PC-3 (cell line): ENCODE results near the gene NXPE3. TPM values are rescaled to one million over a fixed set of nuclear protein-coding genes. Genes with fewer than 3 reads are reported as not detected.

Experiments used
- ATAC-seq: fragments of 200-7000 bp; cut with Tn5 transposase; 2 replicates; pipeline ENCODE4 v1.9.1; 2020; ENCODE audit warnings: mild to moderate bottlenecking, moderate library complexity
- BruUV-seq: library from RNA; stranded (reverse); fragments of 400-500 nt; replicated peaks from 2 replicates; lab custom pipeline; 2021; lab: Mats Ljungman, UMichigan
- CTCF ChIA-PET: fragments of 300-600 bp; sonication (Branson Sonifier 250); formaldehyde crosslinking; loops from one replicate; lab custom pipeline; 2022; ENCODE audit warnings: antibody characterized with exemption; lab: Charles Lee
- POLR2A ChIA-PET: fragments of 300-600 bp; sonication (Branson Sonifier 250); formaldehyde crosslinking; loops from one replicate; lab custom pipeline; 2022; ENCODE audit warnings: antibody characterized with exemption; ENCODE audit not compliant: unreplicated experiment; lab: Charles Lee
- DNase-seq: peaks from one replicate; pipeline ENCODE4 v3.0.0-alpha.2; 2015
- H2AFZ ChIP-seq: fragments of 300-600 bp; sonication (generic); 2 replicates; pipeline ENCODE4 v1.6.0; 2016; ENCODE audit warnings: antibody characterized with exemption, low read length
- H3F3A ChIP-seq: fragments of 300-600 bp; sonication (generic); one replicate; pipeline ENCODE4 v1.6.0; 2017; ENCODE audit warnings: antibody characterized with exemption, low read length, control low read depth, mild to moderate bottlenecking; ENCODE audit not compliant: unreplicated experiment
- H3K27ac ChIP-seq: fragments of 300-600 bp; sonication (generic); 2 replicates; pipeline ENCODE4 v1.5.1; 2016; ENCODE audit warnings: mild to moderate bottlenecking, low read length
- H3K27me3 ChIP-seq: fragments of 300-600 bp; sonication (generic); 2 replicates; pipeline ENCODE4 v1.6.1; 2016; ENCODE audit warnings: low read length, mixed read lengths
- H3K36me3 ChIP-seq: fragments of 300-600 bp; sonication (generic); 2 replicates; pipeline ENCODE4 v1.6.1; 2016; ENCODE audit warnings: low read depth, mixed run types, low read length, mixed read lengths
- H3K4me1 ChIP-seq: fragments of 300-600 bp; sonication (generic); 2 replicates; pipeline ENCODE4 v1.5.1; 2016; ENCODE audit warnings: low read length; ENCODE audit not compliant: insufficient read depth
- H3K4me2 ChIP-seq: fragments of 300-600 bp; sonication (generic); 2 replicates; pipeline ENCODE4 v1.6.0; 2016; ENCODE audit warnings: low read length
- H3K4me3 ChIP-seq: fragments of 300-600 bp; sonication (generic); 2 replicates; pipeline ENCODE4 v1.5.1; 2016; ENCODE audit warnings: mild to moderate bottlenecking, low read length, mixed read lengths
- H3K79me2 ChIP-seq: fragments of 300-600 bp; sonication (generic); 2 replicates; pipeline ENCODE4 v1.6.1; 2017; ENCODE audit warnings: low read length, mixed read lengths
- H3K9ac ChIP-seq: fragments of 300-600 bp; sonication (generic); 2 replicates; pipeline ENCODE4 v1.6.0; 2016; ENCODE audit warnings: mild to moderate bottlenecking, low read length
- H3K9me2 ChIP-seq: fragments of 300-600 bp; sonication (generic); replicated peaks from 2 replicates; pipeline ENCODE4 v1.6.1; 2016; ENCODE audit warnings: mixed run types, low read length, mixed read lengths
- H3K9me3 ChIP-seq: fragments of 300-600 bp; sonication (generic); 2 replicates; pipeline ENCODE4 v1.6.1; 2016; ENCODE audit warnings: low read length, mixed read lengths
- H4K20me1 ChIP-seq: fragments of 300-600 bp; sonication (generic); 2 replicates; pipeline ENCODE4 v1.6.1; 2016; ENCODE audit warnings: low read length, mixed read lengths
- EZH2 ChIP-seq: fragments of 300-600 bp; sonication (generic); IDR thresholded peaks from one replicate; pipeline ENCODE4 v1.6.1; 2017; ENCODE audit warnings: antibody characterized with exemption, mild to moderate bottlenecking, low read length; ENCODE audit not compliant: unreplicated experiment
- EZH2phosphoT487 ChIP-seq: fragments of 300-600 bp; sonication (generic); IDR thresholded peaks from 2 replicates; pipeline ENCODE4 v1.6.1; 2018; ENCODE audit warnings: mild to moderate bottlenecking, antibody characterized with exemption, low read length, borderline replicate concordance
- intact Hi-C: fragments of 100-400 bp; cut with micrococcal nuclease; formaldehyde crosslinking; loops from 2 replicates; pipeline ENCODE4 v1.9.0; 2023
- total RNA-seq: library from RNA; depleted of rRNA; stranded (reverse); fragments of >200 nt; gene quantifications from 2 replicates; pipeline ENCODE4 v1.2.3, GENCODE V29; 2014
- TF ChIP-seq, protein P1 (sequence below): fragments of 300-600 bp; sonication (generic); conservative IDR thresholded peaks from 2 replicates; pipeline ENCODE4 v1.5.1; 2017; ENCODE audit warnings: antibody characterized with exemption, low read depth, mild to moderate bottlenecking, low read length

NXPE3 gene
- total RNA-seq, 1 experiment from 2014 or later, result 12.6 TPM

DNA sequence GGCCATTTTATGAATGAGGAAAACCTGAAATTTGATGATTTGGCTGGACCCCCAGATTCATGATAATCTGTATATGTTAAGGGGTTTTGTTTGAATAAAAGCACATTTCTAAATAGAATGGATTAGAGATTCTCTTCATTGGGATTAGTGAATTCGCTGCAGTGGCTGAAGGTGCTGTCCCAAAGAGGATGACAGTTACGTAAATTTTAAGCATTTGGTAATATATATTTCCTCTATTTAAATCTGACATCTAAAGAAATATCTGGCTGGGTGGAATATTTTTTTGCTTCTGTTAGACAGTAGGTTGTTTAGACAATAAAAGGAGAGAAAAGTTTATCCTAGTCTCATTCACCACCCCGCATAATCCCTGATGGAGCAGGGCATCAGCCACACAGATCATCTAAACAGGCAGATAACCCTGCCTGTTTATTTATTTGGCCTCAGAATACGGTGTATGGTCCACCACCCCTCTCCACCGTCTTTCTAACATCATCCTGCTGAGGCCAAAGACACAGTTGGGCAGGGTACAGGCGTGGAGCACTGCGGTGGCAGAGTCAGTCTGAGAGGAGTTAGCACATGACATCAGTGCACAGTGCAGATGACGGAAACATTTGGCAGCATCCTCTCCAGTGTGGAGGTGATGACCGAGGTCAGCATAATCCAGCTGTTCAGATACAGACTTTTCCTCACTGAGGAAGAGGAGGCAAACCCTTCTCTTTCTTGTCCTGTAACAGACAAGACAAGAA is 49.9 kb downstream of the NXPE3 start:
- intact Hi-C loops, result no loop called here
- peak overlapping the region; percentile 84; the same call in 1 of the 2 replicates for H3K9ac ChIP-seq
- H3K4me2 ChIP-seq, result peak overlapping the region; percentile 92
- BruUV-seq, result no TSS peak
- no peaks in the 10 kb centered on the region for H4K20me1 ChIP-seq
- H2AFZ ChIP-seq, result peak overlapping the region; percentile 90
- CTCF ChIA-PET, result no interaction called here
- H3F3A ChIP-seq, result no peaks in the 10 kb centered on the region
- peak overlapping the region; percentile 76 for H3K4me3 ChIP-seq
- peaks cover 20% of the 10 kb centered on the region for H3K4me1 ChIP-seq
- DNase-seq, result no peak
- 0 out of 2 replicates have a peak overlapping the region, but pooled peaks have one; percentile 79 for H3K27ac ChIP-seq
- peak; percentile 46 for ATAC-seq
- TF ChIP-seq EZH2phosphoT487 (no peak), EZH2 (no peak)
- TF ChIP-seq, protein P1, sequence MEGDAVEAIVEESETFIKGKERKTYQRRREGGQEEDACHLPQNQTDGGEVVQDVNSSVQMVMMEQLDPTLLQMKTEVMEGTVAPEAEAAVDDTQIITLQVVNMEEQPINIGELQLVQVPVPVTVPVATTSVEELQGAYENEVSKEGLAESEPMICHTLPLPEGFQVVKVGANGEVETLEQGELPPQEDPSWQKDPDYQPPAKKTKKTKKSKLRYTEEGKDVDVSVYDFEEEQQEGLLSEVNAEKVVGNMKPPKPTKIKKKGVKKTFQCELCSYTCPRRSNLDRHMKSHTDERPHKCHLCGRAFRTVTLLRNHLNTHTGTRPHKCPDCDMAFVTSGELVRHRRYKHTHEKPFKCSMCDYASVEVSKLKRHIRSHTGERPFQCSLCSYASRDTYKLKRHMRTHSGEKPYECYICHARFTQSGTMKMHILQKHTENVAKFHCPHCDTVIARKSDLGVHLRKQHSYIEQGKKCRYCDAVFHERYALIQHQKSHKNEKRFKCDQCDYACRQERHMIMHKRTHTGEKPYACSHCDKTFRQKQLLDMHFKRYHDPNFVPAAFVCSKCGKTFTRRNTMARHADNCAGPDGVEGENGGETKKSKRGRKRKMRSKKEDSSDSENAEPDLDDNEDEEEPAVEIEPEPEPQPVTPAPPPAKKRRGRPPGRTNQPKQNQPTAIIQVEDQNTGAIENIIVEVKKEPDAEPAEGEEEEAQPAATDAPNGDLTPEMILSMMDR, result no peak
- no peaks in the 10 kb centered on the region for H3K27me3 ChIP-seq
- H3K9me3 ChIP-seq, result no peaks in the 10 kb centered on the region
- POLR2A ChIA-PET, result interaction anchor here (0.5 to 0.7 kb wide), 2 partner anchors 39 to 328 kb away, joined by 3 to 5 read pairs; no protein-coding TSS in a partner anchor
- no peaks in the 10 kb centered on the region for H3K9me2 ChIP-seq
- H3K79me2 ChIP-seq, result peaks cover 6% of the 10 kb centered on the region; the same call in 1 of the 2 replicates
- H3K36me3 ChIP-seq, result no peaks in the 10 kb centered on the region

DNA sequence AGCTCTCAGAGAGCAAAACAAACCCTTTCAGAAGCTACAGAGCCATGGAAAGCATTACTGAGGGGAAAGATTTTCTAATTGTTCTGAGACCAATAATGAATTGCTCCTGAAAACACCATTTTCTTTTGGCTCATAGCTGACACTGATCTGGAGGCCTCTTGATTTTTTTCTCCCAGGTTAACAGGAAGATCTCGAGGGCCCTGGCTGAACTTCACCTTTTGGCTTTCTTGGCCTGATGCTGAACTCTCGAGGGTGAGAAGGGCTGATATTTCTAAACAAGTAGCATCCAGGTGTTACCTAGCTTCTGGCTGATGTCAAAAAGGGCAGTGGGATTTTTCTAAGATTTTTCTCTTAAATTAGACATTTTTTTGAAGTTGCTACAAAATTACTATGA is 50.4 kb downstream of the NXPE3 start:
- Histone ChIP-seq H4K20me1 (no peaks in the 10 kb centered on the region), H2AFZ (0 out of 2 replicates have a peak overlapping the region, but pooled peaks have one; percentile 25), H3K4me3 (peak overlapping the region; percentile 76; the same call in 1 of the 2 replicates), H3K79me2 (peaks cover 6% of the 10 kb centered on the region; the same call in 1 of the 2 replicates), H3K4me1 (peaks cover 20% of the 10 kb centered on the region), H3K4me2 (peak overlapping the region; percentile 92), H3K36me3 (no peaks in the 10 kb centered on the region), H3K27ac (no peak overlapping the region), H3K9me3 (no peaks in the 10 kb centered on the region), H3K9ac (no peak overlapping the region), H3K9me2 (no peaks in the 10 kb centered on the region), H3K27me3 (no peaks in the 10 kb centered on the region), H3F3A (no peaks in the 10 kb centered on the region)
- POLR2A ChIA-PET, result interaction anchor here (0.5 to 0.7 kb wide), 2 partner anchors 38 to 327 kb away, joined by 3 to 5 read pairs; no protein-coding TSS in a partner anchor
- intact Hi-C loops, result no loop called here
- BruUV-seq, result no TSS peak
- no peak; the same call in 1 of the 2 replicates for ATAC-seq
- TF ChIP-seq EZH2, result no peak
- no peak for TF ChIP-seq EZH2phosphoT487
- TF ChIP-seq, protein P1, result no peak
- CTCF ChIA-PET, result no interaction called here
- no peak for DNase-seq
